GM23338 (cell line): Measurements from ENCODE around the gene GPC5.

ENCODE experiments used
- EZH2 ChIP-seq: fragments of 200-600 bp; sonication (generic); IDR thresholded peaks from one replicate; pipeline ENCODE4 v1.8.0; 2017; ENCODE audit warnings: antibody characterized with exemption, mild to moderate bottlenecking, low read depth; ENCODE audit not compliant: unreplicated experiment
- TF ChIP-seq, protein P1 (sequence below), 2 experiments: fragments of 200-600 bp in 1 of 2; sonication (generic) in 1 of 2; conservative IDR thresholded peaks; 2 replicates each; pipeline versions ENCODE4 v1.5.1 to v1.6.1; 2016 to 2017; ENCODE audit warnings: antibody characterized with exemption in 2 of 2, low read depth in 2 of 2, mild to moderate bottlenecking in 2 of 2, moderate library complexity in 1 of 2
- TF ChIP-seq, protein P2 (sequence below): IDR thresholded peaks from one replicate; pipeline ENCODE4 v1.6.1; 2018; ENCODE audit warnings: antibody characterized with exemption; ENCODE audit not compliant: unreplicated experiment

DNA sequence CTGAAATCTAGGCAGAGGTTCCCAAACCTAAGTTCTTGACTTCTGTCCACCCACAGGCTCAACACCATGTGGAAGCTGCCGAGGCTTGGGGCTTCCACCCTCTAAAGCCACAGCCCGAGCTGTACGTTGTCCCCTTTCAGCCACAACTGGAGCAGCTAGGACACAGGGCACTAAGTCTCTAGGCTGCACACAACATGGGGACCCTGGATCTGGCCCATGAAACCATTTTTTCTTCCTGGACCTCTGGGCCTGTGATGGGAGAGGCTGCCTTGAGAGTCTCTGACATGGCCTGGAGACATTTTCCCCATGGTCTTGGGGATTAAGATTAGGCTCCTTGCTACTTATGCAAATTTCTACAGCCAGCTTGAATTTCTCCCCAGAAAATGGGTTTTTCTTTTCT is 118.4 kb downstream of the GPC5 start:
- TF ChIP-seq, protein P1, sequence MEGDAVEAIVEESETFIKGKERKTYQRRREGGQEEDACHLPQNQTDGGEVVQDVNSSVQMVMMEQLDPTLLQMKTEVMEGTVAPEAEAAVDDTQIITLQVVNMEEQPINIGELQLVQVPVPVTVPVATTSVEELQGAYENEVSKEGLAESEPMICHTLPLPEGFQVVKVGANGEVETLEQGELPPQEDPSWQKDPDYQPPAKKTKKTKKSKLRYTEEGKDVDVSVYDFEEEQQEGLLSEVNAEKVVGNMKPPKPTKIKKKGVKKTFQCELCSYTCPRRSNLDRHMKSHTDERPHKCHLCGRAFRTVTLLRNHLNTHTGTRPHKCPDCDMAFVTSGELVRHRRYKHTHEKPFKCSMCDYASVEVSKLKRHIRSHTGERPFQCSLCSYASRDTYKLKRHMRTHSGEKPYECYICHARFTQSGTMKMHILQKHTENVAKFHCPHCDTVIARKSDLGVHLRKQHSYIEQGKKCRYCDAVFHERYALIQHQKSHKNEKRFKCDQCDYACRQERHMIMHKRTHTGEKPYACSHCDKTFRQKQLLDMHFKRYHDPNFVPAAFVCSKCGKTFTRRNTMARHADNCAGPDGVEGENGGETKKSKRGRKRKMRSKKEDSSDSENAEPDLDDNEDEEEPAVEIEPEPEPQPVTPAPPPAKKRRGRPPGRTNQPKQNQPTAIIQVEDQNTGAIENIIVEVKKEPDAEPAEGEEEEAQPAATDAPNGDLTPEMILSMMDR (conservative IDR thresholded peaks at IDR 0.05; ENCODE audit: low read depth in 2 of 2) = no peak
- TF ChIP-seq, protein P2, sequence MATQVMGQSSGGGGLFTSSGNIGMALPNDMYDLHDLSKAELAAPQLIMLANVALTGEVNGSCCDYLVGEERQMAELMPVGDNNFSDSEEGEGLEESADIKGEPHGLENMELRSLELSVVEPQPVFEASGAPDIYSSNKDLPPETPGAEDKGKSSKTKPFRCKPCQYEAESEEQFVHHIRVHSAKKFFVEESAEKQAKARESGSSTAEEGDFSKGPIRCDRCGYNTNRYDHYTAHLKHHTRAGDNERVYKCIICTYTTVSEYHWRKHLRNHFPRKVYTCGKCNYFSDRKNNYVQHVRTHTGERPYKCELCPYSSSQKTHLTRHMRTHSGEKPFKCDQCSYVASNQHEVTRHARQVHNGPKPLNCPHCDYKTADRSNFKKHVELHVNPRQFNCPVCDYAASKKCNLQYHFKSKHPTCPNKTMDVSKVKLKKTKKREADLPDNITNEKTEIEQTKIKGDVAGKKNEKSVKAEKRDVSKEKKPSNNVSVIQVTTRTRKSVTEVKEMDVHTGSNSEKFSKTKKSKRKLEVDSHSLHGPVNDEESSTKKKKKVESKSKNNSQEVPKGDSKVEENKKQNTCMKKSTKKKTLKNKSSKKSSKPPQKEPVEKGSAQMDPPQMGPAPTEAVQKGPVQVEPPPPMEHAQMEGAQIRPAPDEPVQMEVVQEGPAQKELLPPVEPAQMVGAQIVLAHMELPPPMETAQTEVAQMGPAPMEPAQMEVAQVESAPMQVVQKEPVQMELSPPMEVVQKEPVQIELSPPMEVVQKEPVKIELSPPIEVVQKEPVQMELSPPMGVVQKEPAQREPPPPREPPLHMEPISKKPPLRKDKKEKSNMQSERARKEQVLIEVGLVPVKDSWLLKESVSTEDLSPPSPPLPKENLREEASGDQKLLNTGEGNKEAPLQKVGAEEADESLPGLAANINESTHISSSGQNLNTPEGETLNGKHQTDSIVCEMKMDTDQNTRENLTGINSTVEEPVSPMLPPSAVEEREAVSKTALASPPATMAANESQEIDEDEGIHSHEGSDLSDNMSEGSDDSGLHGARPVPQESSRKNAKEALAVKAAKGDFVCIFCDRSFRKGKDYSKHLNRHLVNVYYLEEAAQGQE = no peak
- TF ChIP-seq EZH2 = no peak
